Common myeloid progenitor, CD34-positive (primary cell): Measurements from ENCODE around the gene SOX5.

Experiments
- CTCF ChIA-PET: fragments of 350-600 bp; sonication (Branson Sonifier 250); formaldehyde crosslinking; loops from one replicate; lab custom pipeline; 2021; ENCODE audit warnings: antibody characterized with exemption; lab: Charles Lee
- POLR2A ChIA-PET: fragments of 350-600 bp; sonication (Branson Sonifier 250); formaldehyde crosslinking; loops from one replicate; lab custom pipeline; 2021; ENCODE audit warnings: antibody characterized with exemption; lab: Charles Lee
- DNase-seq, 3 donors: peaks; one replicate each; pipeline versions ENCODE4 v3.0.0 to v3.0.0-alpha.2; 2013
- H3K27ac ChIP-seq, 2 experiments: 1 replicate in 1 of 2; 2 replicates in 1 of 2; pipeline ENCODE4 v1.7.0; 2013; ENCODE audit warnings: inconsistent platforms in 2 of 2, low read length in 2 of 2, mild to moderate bottlenecking in 2 of 2, low read depth in 1 of 2, moderate library complexity in 1 of 2; ENCODE audit not compliant: severe bottlenecking in 2 of 2, insufficient read depth in 1 of 2, poor library complexity in 1 of 2
- H3K27me3 ChIP-seq, 5 experiments: replicated peaks in 2 of 5; 1 replicate in 3 of 5; 2 replicates in 2 of 5; pipeline versions ENCODE4 v1.6.1 to v1.7.0; 2013; ENCODE audit warnings: low read length in 4 of 5, mild to moderate bottlenecking in 2 of 5, moderate library complexity in 2 of 5, inconsistent platforms in 1 of 5; ENCODE audit not compliant: insufficient read depth in 5 of 5, control insufficient read depth in 4 of 5
- H3K36me3 ChIP-seq, 4 experiments: 1 replicate in 2 of 4; 2 replicates in 2 of 4; pipeline versions ENCODE4 v1.6.1 to v1.7.0; 2013; ENCODE audit warnings: low read length in 3 of 4, control low read depth in 1 of 4, mild to moderate bottlenecking in 1 of 4; ENCODE audit not compliant: control insufficient read depth in 4 of 4, insufficient read depth in 4 of 4
- H3K4me1 ChIP-seq, 4 experiments: 1 replicate in 3 of 4; 2 replicates in 1 of 4; pipeline versions ENCODE4 v1.6.1 to v1.7.1; 2013; ENCODE audit warnings: low read length in 3 of 4, mild to moderate bottlenecking in 3 of 4, control low read depth in 1 of 4, inconsistent platforms in 1 of 4, moderate library complexity in 1 of 4; ENCODE audit not compliant: control insufficient read depth in 4 of 4, insufficient read depth in 4 of 4; ENCODE audit errors: control extremely low read depth in 1 of 4
- H3K4me3 ChIP-seq, 7 experiments: 1 replicate in 4 of 7; 2 replicates in 3 of 7; pipeline versions ENCODE4 v1.5.1 to v1.7.0; 2013; ENCODE audit warnings: mild to moderate bottlenecking in 7 of 7, low read length in 6 of 7, moderate library complexity in 6 of 7, inconsistent platforms in 2 of 7, low read depth in 2 of 7, control low read depth in 1 of 7; ENCODE audit not compliant: insufficient read depth in 4 of 7, control insufficient read depth in 1 of 7; ENCODE audit errors: extremely low read depth in 1 of 7
- H3K9me3 ChIP-seq, 5 experiments: 1 replicate in 4 of 5; 2 replicates in 1 of 5; pipeline versions ENCODE4 v1.6.1 to v1.7.1; 2013; ENCODE audit warnings: low read length in 4 of 5, mild to moderate bottlenecking in 2 of 5, inconsistent platforms in 1 of 5, low read depth in 1 of 5, moderate library complexity in 1 of 5; ENCODE audit not compliant: control insufficient read depth in 4 of 5, insufficient read depth in 2 of 5; ENCODE audit errors: control extremely low read depth in 1 of 5
- WGBS: methylation state at CpG from one replicate; pipeline ENCODE4 v1.1.5; 2013; ENCODE audit not compliant: insufficient coverage; 5-methylcytosine and 5-hydroxymethylcytosine counted together

Gene SOX5

DNA sequence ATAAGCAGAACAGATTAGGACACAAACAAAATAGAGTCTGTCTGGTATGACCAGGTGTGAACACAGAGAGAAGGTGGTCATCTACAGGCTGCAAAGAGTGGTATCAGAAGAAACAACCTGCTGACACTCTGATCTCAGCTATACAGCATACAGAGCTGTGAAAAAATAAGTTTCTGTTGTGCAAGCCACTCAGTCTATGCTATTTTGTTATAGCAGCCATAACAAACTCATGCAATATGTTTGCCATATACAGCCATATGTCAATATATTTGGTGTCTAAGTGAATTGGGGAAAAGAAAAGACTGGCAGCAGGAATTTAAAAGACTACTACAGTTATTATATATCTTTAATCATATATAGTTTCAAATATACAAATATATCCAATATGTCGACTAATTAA lies 300.9 kb downstream of the SOX5 start:
- ChIA-PET CTCF (interaction anchor here (0.7 kb wide), 1 partner anchor 9 kb away, joined by 3 read pairs; no protein-coding TSS in a partner anchor), POLR2A (no interaction called here)
- Histone ChIP-seq H3K4me3 (no peak overlapping the region), H3K9me3 (no peaks in the 10 kb centered on the region), H3K27ac (no peak overlapping the region), H3K4me1 (no peaks in the 10 kb centered on the region), H3K36me3 (no peaks in the 10 kb centered on the region), H3K27me3 (no peaks in the 10 kb centered on the region)
- WGBS = no CpG with 5 or more reads among the region's 1 CpG
- DNase-seq = no peak

DNA sequence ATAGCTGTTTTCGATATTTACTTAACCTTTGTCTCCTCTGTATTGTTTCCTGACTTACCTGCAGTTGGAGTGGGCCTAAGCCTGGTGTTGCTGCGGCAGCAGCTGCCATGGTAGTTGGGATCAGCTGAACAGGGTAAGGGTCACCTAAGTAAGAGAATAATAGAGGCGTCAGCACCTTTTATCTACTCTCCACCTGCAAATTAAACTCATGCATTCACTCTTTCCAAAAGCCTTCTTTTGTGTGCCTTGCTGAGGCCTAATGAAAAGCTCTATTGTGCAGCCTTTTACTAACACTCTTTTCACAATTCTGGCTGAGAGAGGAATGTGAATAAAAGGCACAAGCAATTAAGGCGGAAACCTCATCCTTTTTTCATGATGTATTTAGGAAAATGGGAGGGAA lies 308.7 kb downstream of the SOX5 start:
- Histone ChIP-seq H3K36me3 (no peaks in the 10 kb centered on the region), H3K27me3 (peaks cover 0 to 2% (median 0%) of the 10 kb centered on the region in 5 experiments), H3K4me3 (no peak overlapping the region), H3K4me1 (no peaks in the 10 kb centered on the region), H3K27ac (no peak overlapping the region), H3K9me3 (no peaks in the 10 kb centered on the region)
- ChIA-PET POLR2A (no interaction called here), CTCF (interaction anchor here (1.7 kb wide), 1 partner anchor 8 kb away, joined by 3 read pairs; no protein-coding TSS in a partner anchor)
- 80% methylated on average over 1 of the region's 4 CpGs for WGBS
- no peak for DNase-seq

DNA sequence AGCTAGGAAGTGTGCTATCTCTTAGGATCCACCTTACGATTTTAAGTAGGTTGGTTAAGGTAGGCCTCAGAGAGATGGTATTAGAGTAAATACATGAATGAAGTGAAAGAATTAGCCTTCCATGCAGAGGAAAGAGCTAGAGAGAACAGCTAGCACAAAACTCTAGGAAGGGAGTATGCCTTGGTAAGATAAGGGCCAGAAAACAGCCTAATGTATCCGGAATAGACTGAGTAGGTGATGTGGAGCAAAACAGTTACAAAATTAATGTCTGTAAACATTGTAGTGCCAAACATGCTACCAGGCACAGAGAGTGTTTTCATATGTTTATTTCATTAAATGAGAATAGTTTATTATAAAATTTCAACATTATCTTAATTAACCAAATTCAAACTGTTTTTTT lies 315.1 kb downstream of the SOX5 start:
- Histone ChIP-seq H3K9me3 (no peaks in the 10 kb centered on the region), H3K27me3 (peaks cover 0 to 2% (median 0%) of the 10 kb centered on the region in 5 experiments), H3K4me1 (no peaks in the 10 kb centered on the region), H3K36me3 (no peaks in the 10 kb centered on the region), H3K27ac (no peak overlapping the region), H3K4me3 (no peak overlapping the region)
- ChIA-PET POLR2A (no interaction called here), CTCF (no interaction called here)
- no peak for DNase-seq
- WGBS = 89% methylated on average over 2 of the region's 2 CpGs

DNA sequence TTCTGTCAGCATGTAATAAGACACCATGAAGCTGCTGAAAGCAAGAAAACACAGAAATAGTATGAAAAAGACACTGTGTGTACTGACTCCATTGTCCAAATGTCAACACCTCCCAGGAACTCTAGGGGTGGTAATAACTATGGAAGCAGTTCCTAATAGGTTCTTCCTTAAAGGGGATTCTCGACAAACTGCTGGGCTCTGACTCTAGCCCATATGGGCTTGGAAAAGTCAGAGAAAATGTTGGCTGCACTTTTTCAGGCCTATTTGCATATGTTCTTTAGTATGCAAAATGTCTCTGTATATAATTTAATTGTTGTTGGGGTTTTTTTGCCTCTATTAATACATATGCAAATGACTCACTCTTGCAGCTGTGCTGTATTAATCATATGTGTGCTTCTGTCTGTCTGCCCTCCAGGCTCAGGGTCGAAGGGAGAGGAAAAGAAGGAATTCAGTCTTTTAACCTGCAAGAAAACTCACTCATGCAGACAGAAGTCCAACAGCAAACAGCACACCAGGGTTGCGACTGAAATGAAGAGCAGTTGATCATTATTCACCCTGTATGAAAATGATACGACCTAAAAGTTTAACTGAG lies 317.6 kb downstream of the SOX5 start:
- no peak overlapping the region for H3K27ac ChIP-seq
- H3K27me3 ChIP-seq = no peaks in the 10 kb centered on the region
- no peak for DNase-seq
- H3K4me1 ChIP-seq = no peaks in the 10 kb centered on the region
- no peaks in the 10 kb centered on the region for H3K9me3 ChIP-seq
- ChIA-PET CTCF (no interaction called here), POLR2A (no interaction called here)
- no CpG with 5 or more reads among the region's 4 CpGs for whole genome bisulfite sequencing
- no peaks in the 10 kb centered on the region for H3K36me3 ChIP-seq
- H3K4me3 ChIP-seq = no peak overlapping the region

DNA sequence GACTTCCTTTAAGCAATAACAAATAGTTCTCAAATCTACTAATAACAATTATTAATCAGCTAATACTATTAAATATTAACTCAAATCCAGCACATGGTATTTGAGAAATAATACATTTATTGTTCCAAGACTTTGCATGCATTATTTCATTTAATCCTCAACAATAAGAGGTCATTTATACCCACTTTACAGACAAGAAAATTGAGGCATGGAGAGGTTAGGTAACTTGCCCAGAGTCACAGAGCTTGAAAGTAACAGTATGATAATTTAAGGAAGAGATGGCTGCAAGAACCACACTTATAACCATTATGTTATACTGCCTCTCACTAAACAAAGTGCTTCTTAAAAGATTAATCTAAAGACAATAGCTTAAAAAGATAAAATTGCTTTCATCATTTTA lies 318.9 kb downstream of the SOX5 start:
- POLR2A ChIA-PET = no interaction called here

DNA sequence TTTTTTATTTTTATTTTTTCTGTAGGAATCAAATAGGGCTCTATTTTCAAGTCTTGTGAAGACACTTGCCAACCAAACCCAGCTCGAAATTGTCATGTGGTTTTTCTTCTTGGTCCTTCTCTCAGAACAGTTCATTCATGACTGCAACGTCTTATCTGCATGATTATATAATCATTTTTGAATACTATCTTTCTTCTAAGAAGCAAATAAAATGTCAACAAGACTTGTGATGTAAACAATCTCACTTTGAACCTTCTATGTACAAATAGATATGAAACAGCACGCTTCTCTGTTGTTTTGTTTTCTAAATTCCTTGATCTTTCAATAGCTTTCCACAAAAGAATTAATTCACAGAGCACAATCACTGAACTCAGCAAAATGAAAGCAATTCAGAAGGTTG lies 320.7 kb downstream of the SOX5 start:
- no peaks in the 10 kb centered on the region for H3K36me3 ChIP-seq
- H3K4me1 ChIP-seq = no peaks in the 10 kb centered on the region
- DNase-seq = no peak
- H3K27me3 ChIP-seq = no peaks in the 10 kb centered on the region
- H3K27ac ChIP-seq = no peak overlapping the region
- H3K4me3 ChIP-seq = no peak overlapping the region
- WGBS = no CpG with 5 or more reads among the region's 3 CpGs
- no peaks in the 10 kb centered on the region for H3K9me3 ChIP-seq
- ChIA-PET POLR2A (no interaction called here), CTCF (no interaction called here)

More for the DNA sequence above, 318.9 kb downstream of the SOX5 start:
- no peaks in the 10 kb centered on the region for H3K4me1 ChIP-seq
- no peaks in the 10 kb centered on the region for H3K9me3 ChIP-seq
- no peak overlapping the region for H3K27ac ChIP-seq
- DNase-seq = no peak
- no peak overlapping the region for H3K4me3 ChIP-seq
- H3K36me3 ChIP-seq = no peaks in the 10 kb centered on the region
- CTCF ChIA-PET = no interaction called here
- H3K27me3 ChIP-seq = no peaks in the 10 kb centered on the region

DNA sequence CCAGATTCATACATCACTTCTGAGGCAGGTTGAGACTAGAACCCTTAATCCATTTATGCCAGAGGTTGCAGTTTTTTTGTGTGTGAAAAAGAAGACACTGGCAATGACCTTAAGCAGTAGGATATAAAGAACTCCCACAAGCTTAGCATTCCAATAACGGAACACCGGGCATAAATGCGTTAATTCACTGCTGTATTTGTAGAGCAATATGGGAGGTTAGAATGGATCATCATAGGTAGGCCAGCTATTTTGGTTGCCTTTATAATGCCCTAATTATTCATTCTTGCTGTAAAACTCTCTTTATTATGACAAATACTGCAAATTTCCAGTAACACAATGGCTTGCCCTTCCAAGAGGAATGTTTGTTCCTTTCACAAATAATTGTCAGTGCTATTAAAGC lies 322.7 kb downstream of the SOX5 start:
- POLR2A ChIA-PET = no interaction called here
- CTCF ChIA-PET = no interaction called here
- Histone ChIP-seq H3K9me3 (no peaks in the 10 kb centered on the region), H3K27me3 (no peaks in the 10 kb centered on the region), H3K36me3 (no peaks in the 10 kb centered on the region), H3K4me1 (no peaks in the 10 kb centered on the region), H3K4me3 (no peak overlapping the region), H3K27ac (no peak overlapping the region)
- WGBS = 100% methylated on average over 3 of the region's 3 CpGs
- DNase-seq = no peak
